ENCODE results near the gene EPHA6. TPM values are rescaled to one million over a fixed set of nuclear protein-coding genes. Genes with fewer than 3 reads are reported as not detected.

The EPHA6 gene
- polyA plus RNA-seq, 2 donors = 0.20 to 0.38 TPM

DNA sequence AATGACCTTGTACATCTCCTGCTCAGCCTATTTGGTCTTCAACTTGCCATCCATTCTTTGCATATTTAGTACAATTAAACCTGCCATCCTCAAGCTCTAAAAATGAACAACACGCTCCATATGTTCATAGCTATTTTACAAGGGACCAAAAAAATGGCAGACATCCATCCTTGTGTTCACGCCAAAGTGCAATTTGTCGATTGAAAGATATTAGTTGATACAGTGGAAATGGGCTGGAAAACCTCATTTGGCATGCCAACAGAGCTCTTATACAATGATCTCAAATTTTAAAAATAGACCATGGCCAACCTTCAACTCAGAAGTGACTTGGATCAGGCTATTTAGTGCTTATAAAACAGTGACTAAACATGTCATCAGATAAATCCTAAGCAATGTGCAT lies 536.6 kb downstream of the EPHA6 start:
- Histone ChIP-seq H3K36me3 (ENCODE audit: control insufficient read depth in 2 of 2, insufficient read depth in 2 of 2, low read length in 1 of 2) (no peaks in the 10 kb centered on the region), H3K4me3 (ENCODE audit: low read depth in 1 of 2, low read length in 2 of 2) (no peak overlapping the region), H3K4me1 (ENCODE audit: control insufficient read depth in 2 of 2, insufficient read depth in 2 of 2, low read length in 1 of 2) (no peaks in the 10 kb centered on the region), H3K27me3 (ENCODE audit: control insufficient read depth in 1 of 2, insufficient read depth in 2 of 2, low read length in 2 of 2) (no peaks in the 10 kb centered on the region), H3K27ac (ENCODE audit: low read depth in 2 of 2, low read length in 1 of 2) (no peak overlapping the region), H3K9me3 (ENCODE audit: control insufficient read depth in 2 of 2, insufficient read depth in 1 of 2, low read depth in 1 of 2, low read length in 1 of 2) (no peaks in the 10 kb centered on the region)
- 56 to 69% methylated on average over 3 of the region's 3 CpGs for WGBS, 2 donors

DNA sequence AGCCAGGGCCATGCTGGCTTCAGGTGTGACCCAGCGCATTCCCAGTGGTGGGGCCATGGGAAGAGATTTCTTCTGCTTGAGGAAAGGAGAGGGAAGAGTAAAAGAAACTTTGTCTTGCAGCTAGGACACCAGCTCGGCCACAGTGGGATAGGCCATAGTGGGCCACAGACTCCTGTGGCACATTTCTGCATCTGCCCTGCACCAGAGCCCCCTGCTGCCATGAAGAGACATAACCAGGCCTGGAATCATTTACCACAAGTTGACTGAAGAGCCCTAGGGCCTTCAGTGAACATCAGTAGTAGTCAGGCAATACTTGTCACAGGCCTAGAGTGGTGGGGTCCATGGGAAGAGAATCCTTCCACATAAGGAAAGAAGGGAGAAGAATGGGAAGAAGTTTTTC lies 538.8 kb downstream of the EPHA6 start:
- H3K27me3 ChIP-seq (ENCODE audit: control insufficient read depth in 1 of 2, insufficient read depth in 2 of 2, low read length in 2 of 2) = no peaks in the 10 kb centered on the region
- WGBS, 2 donors = 82 to 89% methylated on average over 2 of the region's 2 CpGs
- H3K4me1 ChIP-seq (ENCODE audit: control insufficient read depth in 2 of 2, insufficient read depth in 2 of 2, low read length in 1 of 2) = no peaks in the 10 kb centered on the region
- H3K9me3 ChIP-seq (ENCODE audit: control insufficient read depth in 2 of 2, insufficient read depth in 1 of 2, low read depth in 1 of 2, low read length in 1 of 2) = no peaks in the 10 kb centered on the region
- no peak overlapping the region for H3K27ac ChIP-seq (ENCODE audit: low read depth in 2 of 2, low read length in 1 of 2)
- no peak overlapping the region for H3K4me3 ChIP-seq (ENCODE audit: low read depth in 1 of 2, low read length in 2 of 2)
- H3K36me3 ChIP-seq (ENCODE audit: control insufficient read depth in 2 of 2, insufficient read depth in 2 of 2, low read length in 1 of 2) = no peaks in the 10 kb centered on the region

DNA sequence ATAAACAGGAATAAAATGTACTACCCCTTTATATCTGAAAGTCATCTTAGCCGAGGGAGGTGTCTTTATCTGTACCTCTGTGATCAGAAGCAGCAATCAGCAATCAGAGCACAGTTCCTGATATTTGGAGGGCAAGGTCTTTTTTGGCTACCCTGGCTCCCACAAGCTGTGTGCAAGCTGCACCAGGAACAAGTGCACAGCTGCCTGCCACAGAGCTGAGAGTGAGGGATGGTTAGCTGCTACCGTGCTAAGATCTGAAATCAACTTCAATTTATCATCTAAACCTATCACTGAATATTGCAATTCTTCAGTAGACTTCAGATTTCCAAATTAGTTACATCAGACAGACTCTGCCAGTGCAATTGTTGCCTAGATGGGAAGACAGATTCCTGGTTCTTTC lies 545.6 kb downstream of the EPHA6 start:
- H3K4me1 ChIP-seq (ENCODE audit: control insufficient read depth in 2 of 2, insufficient read depth in 2 of 2, low read length in 1 of 2) = no peaks in the 10 kb centered on the region
- H3K36me3 ChIP-seq (ENCODE audit: control insufficient read depth in 2 of 2, insufficient read depth in 2 of 2, low read length in 1 of 2) = no peaks in the 10 kb centered on the region
- H3K27me3 ChIP-seq (ENCODE audit: control insufficient read depth in 1 of 2, insufficient read depth in 2 of 2, low read length in 2 of 2) = no peaks in the 10 kb centered on the region
- 52 to 67% methylated on average over 2 of the region's 2 CpGs for whole genome bisulfite sequencing, 2 donors
- H3K4me3 ChIP-seq (ENCODE audit: low read depth in 1 of 2, low read length in 2 of 2) = no peak overlapping the region
- H3K9me3 ChIP-seq (ENCODE audit: control insufficient read depth in 2 of 2, insufficient read depth in 1 of 2, low read depth in 1 of 2, low read length in 1 of 2) = no peaks in the 10 kb centered on the region
- H3K27ac ChIP-seq (ENCODE audit: low read depth in 2 of 2, low read length in 1 of 2) = no peak overlapping the region

DNA sequence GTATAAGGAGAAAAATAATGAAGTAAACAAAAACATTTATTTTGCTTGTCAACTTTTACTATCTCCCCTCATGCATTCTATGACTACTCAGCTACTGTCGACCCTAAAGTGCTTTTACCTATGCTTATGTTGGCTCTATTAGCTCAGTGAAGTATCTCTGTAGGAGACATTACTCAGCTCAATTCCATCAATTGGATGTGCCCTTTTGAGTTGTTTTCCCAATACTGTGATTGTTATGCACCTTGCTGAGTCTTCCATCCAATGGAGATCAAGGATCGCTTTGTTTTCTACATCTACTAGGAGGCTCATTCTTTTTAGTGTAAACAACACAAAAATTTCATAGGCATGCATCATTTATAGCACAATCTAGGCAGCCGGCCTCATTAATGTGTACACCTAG lies 546.4 kb downstream of the EPHA6 start:
- Histone ChIP-seq H3K4me3 (ENCODE audit: low read depth in 1 of 2, low read length in 2 of 2) (no peak overlapping the region), H3K36me3 (ENCODE audit: control insufficient read depth in 2 of 2, insufficient read depth in 2 of 2, low read length in 1 of 2) (no peaks in the 10 kb centered on the region), H3K27me3 (ENCODE audit: control insufficient read depth in 1 of 2, insufficient read depth in 2 of 2, low read length in 2 of 2) (no peaks in the 10 kb centered on the region), H3K9me3 (ENCODE audit: control insufficient read depth in 2 of 2, insufficient read depth in 1 of 2, low read depth in 1 of 2, low read length in 1 of 2) (no peaks in the 10 kb centered on the region), H3K27ac (ENCODE audit: low read depth in 2 of 2, low read length in 1 of 2) (no peak overlapping the region), H3K4me1 (ENCODE audit: control insufficient read depth in 2 of 2, insufficient read depth in 2 of 2, low read length in 1 of 2) (no peaks in the 10 kb centered on the region)
- WGBS, 2 donors = 80 to 85% methylated on average over 3 of the region's 3 CpGs

DNA sequence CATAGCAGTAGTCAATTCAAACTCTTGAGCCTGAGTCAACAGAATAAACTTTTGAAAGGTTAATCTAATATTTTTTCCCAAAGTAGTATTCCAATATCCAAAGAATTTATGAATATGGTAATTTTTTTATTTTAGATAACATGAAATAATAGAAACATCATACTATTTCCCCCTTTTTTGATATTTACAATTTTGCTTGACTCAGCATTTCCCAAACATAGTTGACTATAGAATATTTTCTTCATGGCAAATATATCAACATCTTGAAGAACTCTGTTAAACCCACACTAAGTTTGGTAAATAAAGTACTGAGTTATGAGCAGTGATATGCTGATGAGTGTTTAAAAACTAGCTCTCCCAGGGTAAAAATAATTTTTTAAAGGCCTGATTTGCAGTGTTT lies 570.2 kb downstream of the EPHA6 start:
- Histone ChIP-seq H3K27me3 (ENCODE audit: control insufficient read depth in 1 of 2, insufficient read depth in 2 of 2, low read length in 2 of 2) (no peaks in the 10 kb centered on the region), H3K4me1 (ENCODE audit: control insufficient read depth in 2 of 2, insufficient read depth in 2 of 2, low read length in 1 of 2) (no peaks in the 10 kb centered on the region), H3K27ac (ENCODE audit: low read depth in 2 of 2, low read length in 1 of 2) (no peak overlapping the region), H3K36me3 (ENCODE audit: control insufficient read depth in 2 of 2, insufficient read depth in 2 of 2, low read length in 1 of 2) (no peaks in the 10 kb centered on the region), H3K4me3 (ENCODE audit: low read depth in 1 of 2, low read length in 2 of 2) (no peak overlapping the region), H3K9me3 (ENCODE audit: control insufficient read depth in 2 of 2, insufficient read depth in 1 of 2, low read depth in 1 of 2, low read length in 1 of 2) (peaks cover 5 to 6% of the 10 kb centered on the region in 2 donors)

DNA sequence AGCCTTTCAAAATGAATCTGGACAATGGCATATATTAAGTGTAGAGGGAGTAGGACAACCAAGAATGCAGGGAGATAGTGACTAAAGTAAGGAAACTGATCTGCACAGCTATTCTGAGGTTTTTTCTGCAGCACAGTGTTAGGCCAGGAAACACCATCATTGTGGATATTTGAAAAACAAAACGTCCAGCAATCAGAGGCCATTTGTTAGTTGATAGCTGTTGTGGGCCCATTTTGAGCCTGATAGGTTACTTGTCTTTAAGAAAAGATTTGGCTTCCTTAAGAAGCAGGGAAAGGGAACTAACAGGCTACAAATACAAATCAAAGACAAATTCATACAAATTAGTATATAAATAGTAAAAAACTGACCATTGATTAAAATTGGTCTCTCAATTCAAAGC lies 574.4 kb downstream of the EPHA6 start:
- Histone ChIP-seq H3K27me3 (ENCODE audit: control insufficient read depth in 1 of 2, insufficient read depth in 2 of 2, low read length in 2 of 2) (no peaks in the 10 kb centered on the region), H3K36me3 (ENCODE audit: control insufficient read depth in 2 of 2, insufficient read depth in 2 of 2, low read length in 1 of 2) (no peaks in the 10 kb centered on the region), H3K9me3 (ENCODE audit: control insufficient read depth in 2 of 2, insufficient read depth in 1 of 2, low read depth in 1 of 2, low read length in 1 of 2) (peaks cover 5 to 6% of the 10 kb centered on the region in 2 donors), H3K4me3 (ENCODE audit: low read depth in 1 of 2, low read length in 2 of 2) (no peak overlapping the region), H3K27ac (ENCODE audit: low read depth in 2 of 2, low read length in 1 of 2) (no peak overlapping the region), H3K4me1 (ENCODE audit: control insufficient read depth in 2 of 2, insufficient read depth in 2 of 2, low read length in 1 of 2) (no peaks in the 10 kb centered on the region)
- WGBS, 2 donors = 40 to 44% methylated on average over 1 of the region's 1 CpG

DNA sequence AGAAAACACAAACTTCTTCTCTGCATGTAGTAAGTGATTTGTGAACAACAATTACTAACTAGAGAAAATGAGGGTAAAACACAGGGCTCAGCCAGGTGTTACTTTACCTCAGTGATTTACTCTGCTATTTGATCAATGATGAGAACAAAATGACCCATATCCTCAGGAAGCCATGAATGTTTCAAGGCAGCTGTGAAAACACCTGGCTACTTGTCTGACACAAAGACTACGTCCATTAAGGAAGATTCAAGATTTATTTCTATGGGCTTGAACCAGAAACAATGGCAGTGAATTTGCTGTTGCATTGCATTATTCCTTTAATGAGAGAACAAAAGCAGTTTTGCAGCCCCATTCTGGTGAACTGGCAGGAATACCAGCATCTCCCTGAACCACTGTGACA lies 575.5 kb downstream of the EPHA6 start:
- Histone ChIP-seq H3K36me3 (ENCODE audit: control insufficient read depth in 2 of 2, insufficient read depth in 2 of 2, low read length in 1 of 2) (no peaks in the 10 kb centered on the region), H3K27ac (ENCODE audit: low read depth in 2 of 2, low read length in 1 of 2) (no peak overlapping the region), H3K4me1 (ENCODE audit: control insufficient read depth in 2 of 2, insufficient read depth in 2 of 2, low read length in 1 of 2) (no peaks in the 10 kb centered on the region), H3K4me3 (ENCODE audit: low read depth in 1 of 2, low read length in 2 of 2) (no peak overlapping the region), H3K27me3 (ENCODE audit: control insufficient read depth in 1 of 2, insufficient read depth in 2 of 2, low read length in 2 of 2) (no peaks in the 10 kb centered on the region), H3K9me3 (ENCODE audit: control insufficient read depth in 2 of 2, insufficient read depth in 1 of 2, low read depth in 1 of 2, low read length in 1 of 2) (peaks cover 5 to 6% of the 10 kb centered on the region in 2 donors)
- 43 to 64% methylated on average over 1 of the region's 1 CpG for WGBS, 2 donors

DNA sequence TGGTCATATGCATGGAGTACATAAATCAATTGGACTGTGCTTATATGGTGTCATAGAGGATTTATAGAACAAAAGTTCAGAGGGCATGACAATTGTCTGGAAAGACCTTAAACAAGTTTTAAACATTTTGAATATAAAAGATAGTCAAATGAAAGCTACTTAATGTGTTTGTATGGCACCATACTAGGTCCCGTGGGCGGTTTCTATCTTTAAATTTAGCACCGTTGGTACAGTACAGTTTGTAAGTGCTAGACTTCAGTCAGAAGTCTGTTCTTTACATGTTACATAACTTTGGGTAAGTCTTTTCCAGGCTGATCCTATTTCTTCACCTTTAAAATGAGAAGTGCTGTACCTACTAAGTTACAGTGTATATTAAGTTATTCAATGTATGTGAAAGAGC lies 576.8 kb downstream of the EPHA6 start:
- Histone ChIP-seq H3K4me1 (ENCODE audit: control insufficient read depth in 2 of 2, insufficient read depth in 2 of 2, low read length in 1 of 2) (no peaks in the 10 kb centered on the region), H3K27me3 (ENCODE audit: control insufficient read depth in 1 of 2, insufficient read depth in 2 of 2, low read length in 2 of 2) (no peaks in the 10 kb centered on the region), H3K9me3 (ENCODE audit: control insufficient read depth in 2 of 2, insufficient read depth in 1 of 2, low read depth in 1 of 2, low read length in 1 of 2) (peaks cover 5 to 6% of the 10 kb centered on the region in 2 donors), H3K4me3 (ENCODE audit: low read depth in 1 of 2, low read length in 2 of 2) (no peak overlapping the region), H3K27ac (ENCODE audit: low read depth in 2 of 2, low read length in 1 of 2) (no peak overlapping the region), H3K36me3 (ENCODE audit: control insufficient read depth in 2 of 2, insufficient read depth in 2 of 2, low read length in 1 of 2) (no peaks in the 10 kb centered on the region)
- 77 to 86% methylated on average over 3 of the region's 3 CpGs for WGBS, 2 donors

DNA sequence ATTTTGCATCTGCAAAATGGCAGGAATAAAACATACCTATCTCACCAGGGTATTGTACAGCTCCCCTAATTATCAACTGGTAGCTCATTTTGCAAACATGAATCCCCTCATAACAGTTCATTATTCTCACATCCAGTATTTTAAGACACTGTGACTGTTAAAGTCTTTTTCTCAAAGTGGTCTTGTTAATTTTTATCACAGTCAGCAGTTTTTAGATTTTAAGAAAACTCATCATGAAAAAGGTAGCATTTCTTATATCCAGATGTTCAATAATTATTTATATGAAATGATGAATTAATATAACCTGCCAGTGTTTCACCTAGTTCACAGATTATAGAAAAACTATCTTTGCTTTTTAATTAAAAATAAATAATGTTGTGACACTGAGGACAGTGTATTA lies 595.2 kb downstream of the EPHA6 start:
- H3K36me3 ChIP-seq (ENCODE audit: control insufficient read depth in 2 of 2, insufficient read depth in 2 of 2, low read length in 1 of 2) = no peaks in the 10 kb centered on the region
- no peaks in the 10 kb centered on the region for H3K9me3 ChIP-seq (ENCODE audit: control insufficient read depth in 2 of 2, insufficient read depth in 1 of 2, low read depth in 1 of 2, low read length in 1 of 2)
- no peaks in the 10 kb centered on the region for H3K27me3 ChIP-seq (ENCODE audit: control insufficient read depth in 1 of 2, insufficient read depth in 2 of 2, low read length in 2 of 2)
- H3K27ac ChIP-seq (ENCODE audit: low read depth in 2 of 2, low read length in 1 of 2) = no peak overlapping the region
- no peaks in the 10 kb centered on the region for H3K4me1 ChIP-seq (ENCODE audit: control insufficient read depth in 2 of 2, insufficient read depth in 2 of 2, low read length in 1 of 2)
- no peak overlapping the region for H3K4me3 ChIP-seq (ENCODE audit: low read depth in 1 of 2, low read length in 2 of 2)

DNA sequence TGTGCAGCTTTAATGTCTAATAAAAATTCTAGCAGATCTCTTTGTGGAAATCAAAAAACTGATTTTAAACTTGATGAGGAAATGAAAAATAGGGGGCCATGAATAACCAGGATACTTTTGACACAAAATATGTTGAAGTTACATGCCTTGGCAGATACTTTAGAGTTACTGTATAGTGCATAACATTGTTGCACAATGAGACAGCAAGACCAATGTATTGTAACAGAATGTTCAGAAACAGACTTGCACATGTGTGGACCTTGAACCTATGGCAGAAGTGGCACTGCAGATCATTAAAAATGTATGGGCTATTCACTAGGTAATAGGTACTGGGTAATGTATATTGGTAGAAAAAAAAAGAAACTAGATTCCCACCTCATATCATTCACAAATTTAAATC lies 607.2 kb downstream of the EPHA6 start:
- Histone ChIP-seq H3K27ac (ENCODE audit: low read depth in 2 of 2, low read length in 1 of 2) (no peak overlapping the region), H3K9me3 (ENCODE audit: control insufficient read depth in 2 of 2, insufficient read depth in 1 of 2, low read depth in 1 of 2, low read length in 1 of 2) (peaks cover 0 to 5% of the 10 kb centered on the region in 2 donors), H3K4me3 (ENCODE audit: low read depth in 1 of 2, low read length in 2 of 2) (no peak overlapping the region), H3K4me1 (ENCODE audit: control insufficient read depth in 2 of 2, insufficient read depth in 2 of 2, low read length in 1 of 2) (no peaks in the 10 kb centered on the region), H3K36me3 (ENCODE audit: control insufficient read depth in 2 of 2, insufficient read depth in 2 of 2, low read length in 1 of 2) (no peaks in the 10 kb centered on the region), H3K27me3 (ENCODE audit: control insufficient read depth in 1 of 2, insufficient read depth in 2 of 2, low read length in 2 of 2) (no peaks in the 10 kb centered on the region)
